Peyer's patch (tissue), 4 donors: Measurements from ENCODE around the gene UPK2.

Source experiments
- CTCF ChIP-seq, 6 experiments: fragments of 450-650 bp in 4 of 6; fragments of 200-600 bp in 2 of 6; sonication (generic) in 1 of 6; IDR thresholded peaks; one replicate each; pipeline ENCODE4 v1.5.1; 2017 to 2019; ENCODE audit warnings: antibody characterized with exemption in 6 of 6, mild to moderate bottlenecking in 3 of 6, moderate library complexity in 1 of 6
- POLR2A ChIP-seq, 2 donors: fragments of 450-650 bp; IDR thresholded peaks; one replicate each; pipeline ENCODE4 v1.5.1; 2017; ENCODE audit warnings: antibody characterized with exemption in 2 of 2, mild to moderate bottlenecking in 2 of 2, moderate library complexity in 2 of 2

GRCh38 chr11:118908264-118908663, 47.8 kb upstream of the UPK2 start:
- TF ChIP-seq CTCF (IDR thresholded peaks at IDR 0.05): no peak
- no peak for TF ChIP-seq POLR2A (IDR thresholded peaks at IDR 0.05)
